HG03342 (cell line): ENCODE measurements around the gene ARHGAP28.

Experiments used
- ATAC-seq: cut with Tn5 transposase; IDR thresholded peaks from one replicate; pipeline ENCODE4 v1.9.1; 2021; ENCODE audit warnings: mild to moderate bottlenecking, moderate library complexity; ENCODE audit not compliant: unreplicated experiment

ARHGAP28 gene

GRCh38 chr18:6950641-6951040, 221.1 kb downstream of the ARHGAP28 start:
- no peak for ATAC-seq

DNA sequence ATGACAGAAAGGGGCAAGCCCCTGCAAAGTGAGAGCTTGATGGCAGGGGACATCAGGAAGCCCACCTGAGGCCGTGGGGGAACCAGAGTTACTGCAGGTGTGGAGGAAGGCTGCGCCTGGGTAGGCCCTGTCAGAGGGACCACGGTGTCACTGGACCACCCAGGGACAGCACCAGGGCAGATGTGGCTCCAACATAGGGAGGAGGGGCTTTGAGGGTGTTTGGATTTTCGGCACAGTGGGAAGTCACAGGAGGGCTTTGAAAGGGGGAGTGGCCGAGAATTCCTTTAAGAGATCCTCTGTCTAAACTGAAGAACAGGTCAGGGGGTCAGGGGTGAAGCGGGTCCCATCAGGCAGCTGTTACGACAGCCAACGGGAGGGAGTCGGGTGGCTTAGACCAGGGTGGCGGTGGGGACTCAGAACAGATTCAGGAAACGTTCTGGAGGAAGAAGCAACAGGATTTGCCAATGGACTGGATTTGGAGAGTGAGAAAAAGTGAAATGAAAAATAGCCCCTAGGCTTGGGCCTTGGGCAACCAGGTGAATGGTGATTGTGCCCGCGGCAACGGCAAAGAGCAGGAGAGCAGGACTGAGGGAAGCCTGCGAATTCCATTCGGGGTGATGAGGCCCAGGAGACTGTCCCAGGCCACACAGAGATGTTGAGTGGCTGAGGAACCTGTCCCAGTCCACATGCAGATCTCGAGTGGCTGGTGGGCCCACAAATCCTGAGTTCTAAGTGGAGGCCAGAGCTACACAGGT, 222.0 kb downstream of the ARHGAP28 start:
- ATAC-seq: no peak

DNA sequence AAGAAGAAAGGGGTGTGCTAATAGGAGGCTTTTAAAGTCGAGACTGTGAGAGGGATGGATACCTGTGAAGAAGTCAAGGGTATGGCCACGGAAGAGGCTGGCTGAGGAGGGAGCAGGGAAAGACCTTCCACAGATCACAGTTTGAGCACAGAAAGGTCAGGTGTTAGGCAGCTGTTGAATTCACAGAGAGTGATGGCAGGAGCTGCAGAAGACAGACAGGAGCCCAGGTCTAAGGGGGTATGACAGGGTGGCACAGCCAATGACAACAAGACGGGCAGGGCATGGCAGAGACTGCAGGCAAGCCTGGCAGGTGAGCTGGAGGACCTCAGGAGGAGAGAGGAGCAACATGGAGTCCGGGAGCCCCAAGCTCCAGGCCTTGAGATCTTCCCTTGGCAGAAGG, 225.0 kb downstream of the ARHGAP28 start:
- no peak for ATAC-seq

- no peak for ATAC-seq
Observed at GRCh38 chr18:6955304-6955703, 225.8 kb downstream of the ARHGAP28 start.

- ATAC-seq: no peak
Observed at GRCh38 chr18:6956495-6956894, 227.0 kb downstream of the ARHGAP28 start.

DNA sequence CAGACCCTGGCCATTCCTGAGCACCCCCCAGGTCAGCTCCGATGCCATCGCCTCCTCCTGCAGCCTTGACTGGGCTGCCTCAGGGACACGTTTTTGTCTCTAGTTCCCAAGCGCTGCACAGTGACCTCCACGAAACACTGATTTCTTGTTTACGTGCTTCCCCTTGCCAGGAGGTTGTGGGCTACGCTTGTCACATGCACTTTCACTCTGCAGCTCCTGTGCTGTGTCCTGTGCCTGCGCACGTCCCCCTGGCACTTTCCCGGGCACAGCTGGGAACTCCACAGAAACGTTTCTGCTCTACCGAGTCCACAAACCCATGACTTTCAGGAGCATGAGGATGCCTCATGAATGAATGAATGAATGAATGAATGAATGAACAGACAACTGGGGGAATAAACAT, 227.5 kb downstream of the ARHGAP28 start:
- ATAC-seq: no peak

DNA sequence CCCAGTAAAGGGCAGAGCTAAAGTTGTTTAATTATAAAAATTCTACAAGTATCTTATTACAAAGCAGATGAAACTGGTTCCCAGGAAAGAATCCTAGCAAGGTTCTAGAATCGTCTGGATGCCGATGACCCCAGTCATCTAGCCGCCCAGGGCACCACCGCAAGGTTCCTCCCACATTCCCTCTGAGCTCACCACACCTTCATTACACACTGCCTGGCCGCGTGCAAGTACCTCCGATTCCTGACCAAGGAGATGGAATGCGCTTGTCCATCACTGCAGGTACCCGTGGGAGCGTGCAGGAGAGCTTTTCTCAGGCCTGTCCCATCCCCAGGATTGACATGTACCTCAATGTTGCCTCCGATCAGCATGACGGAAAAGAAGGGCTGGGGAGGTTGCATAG, 229.6 kb downstream of the ARHGAP28 start:
- no peak for ATAC-seq

GRCh38 chr18:6960124-6960523, 230.6 kb downstream of the ARHGAP28 start:
- ATAC-seq: no peak

DNA sequence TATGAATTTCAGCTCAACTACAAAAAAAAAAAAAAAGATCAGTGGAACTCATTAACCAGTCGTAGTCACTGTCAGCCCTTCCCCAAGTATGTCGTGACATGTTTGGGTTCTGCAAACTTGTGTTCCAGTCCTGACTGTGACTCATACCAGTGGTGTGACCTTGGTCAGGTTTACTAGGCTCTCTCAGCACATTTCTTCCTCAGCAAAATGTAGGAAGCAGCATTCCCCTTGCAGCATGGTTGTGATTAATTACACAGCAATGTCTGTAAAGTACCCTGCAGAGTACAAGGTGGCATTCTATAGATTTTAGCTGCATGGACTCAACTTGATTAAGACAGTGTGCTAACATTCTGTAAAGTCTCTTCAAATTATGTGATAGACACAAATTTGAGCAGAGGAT, 231.1 kb downstream of the ARHGAP28 start:
- ATAC-seq: no peak

DNA sequence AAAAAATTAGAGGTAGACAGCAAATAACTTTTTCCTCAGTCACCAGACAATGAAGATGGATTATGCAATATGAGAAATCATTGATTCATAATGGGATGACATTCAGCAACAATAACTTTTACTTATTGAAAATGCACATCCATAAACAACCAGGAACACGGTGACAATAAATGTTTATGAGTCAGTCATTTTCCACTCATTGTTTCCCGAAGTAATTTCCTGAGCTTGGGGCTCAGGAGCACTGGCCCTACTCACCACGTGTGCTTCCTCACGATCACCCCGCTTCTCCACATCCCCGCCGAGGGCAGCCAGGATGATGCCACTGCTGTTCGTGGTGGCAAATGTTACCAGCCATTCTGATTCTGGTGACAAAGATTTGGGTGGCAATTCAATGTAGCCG, 231.8 kb downstream of the ARHGAP28 start:
- no peak for ATAC-seq

DNA sequence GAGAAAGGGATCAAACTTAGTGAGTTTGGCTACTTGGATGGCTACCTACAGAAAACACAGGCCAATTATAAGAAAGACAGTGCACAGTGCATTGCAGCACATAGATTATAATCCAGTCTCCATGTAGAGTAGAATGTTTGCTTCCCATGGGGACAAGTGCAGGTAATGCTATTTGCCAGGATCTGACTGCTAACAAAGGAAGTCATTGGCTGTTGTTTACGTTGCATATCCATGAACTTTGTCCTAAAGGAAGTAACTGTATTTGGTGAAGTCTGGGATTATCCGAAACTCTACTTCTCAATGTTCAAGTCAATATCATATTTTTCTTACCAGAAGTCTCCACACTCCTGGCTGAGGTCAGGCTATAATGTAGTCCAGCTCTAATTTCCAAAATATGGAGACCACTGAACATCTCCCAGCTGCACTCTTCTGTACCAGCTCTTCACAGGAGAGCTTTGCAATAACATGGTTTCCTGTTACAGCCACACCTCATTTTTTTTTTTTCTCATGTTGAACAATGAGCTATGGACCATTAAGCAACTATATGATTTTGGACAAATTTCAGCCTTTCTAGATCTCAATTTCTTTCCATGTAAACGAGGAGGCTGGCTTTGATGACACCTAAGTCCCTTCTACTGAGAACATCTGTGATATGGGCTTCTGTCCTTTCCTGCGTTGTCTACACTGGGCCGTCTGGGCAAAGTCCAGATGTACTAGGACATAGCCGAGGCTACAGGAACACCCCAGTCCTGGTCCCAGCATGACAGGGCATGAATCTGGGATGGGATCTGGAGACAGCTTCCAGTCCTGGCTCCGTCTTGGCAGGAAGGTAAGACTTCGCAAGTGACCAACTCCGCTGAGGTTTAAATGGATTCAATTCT, 233.3 kb downstream of the ARHGAP28 start:
- no peak for ATAC-seq

DNA sequence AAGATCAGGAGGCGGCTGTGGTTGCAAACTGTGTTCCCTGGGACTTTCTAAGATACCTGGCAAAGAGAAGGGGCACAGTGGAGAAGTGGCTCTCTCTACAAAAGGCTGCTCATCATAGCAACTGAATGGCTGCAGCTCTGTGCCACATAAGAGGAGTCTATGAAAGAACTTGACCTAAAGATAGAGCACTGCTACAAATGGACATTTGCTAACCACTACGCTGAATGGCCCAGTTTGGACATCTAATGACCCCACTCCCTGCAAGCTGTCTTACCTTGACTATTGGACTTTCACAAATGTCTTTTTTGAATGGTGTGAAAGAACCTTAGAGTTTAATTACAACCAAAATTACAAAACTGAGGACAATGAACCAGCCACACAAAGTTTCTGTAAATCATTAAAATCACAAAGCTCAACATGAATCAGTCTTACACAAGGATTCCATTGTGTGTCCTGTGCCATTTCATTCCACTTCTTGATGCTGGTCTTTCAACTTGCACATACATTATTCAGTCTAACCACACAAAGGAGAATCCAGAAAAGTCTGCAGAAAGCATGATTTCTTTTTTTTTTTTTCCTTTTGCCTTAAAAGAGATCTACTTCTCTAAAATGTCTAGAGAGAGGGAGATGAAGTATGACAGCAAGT, 234.1 kb downstream of the ARHGAP28 start:
- no peak for ATAC-seq
